Sigmoid colon (tissue), 7 donors: ENCODE data around the gene MAEA. TPM values are rescaled to one million over a fixed set of nuclear protein-coding genes. Genes with fewer than 3 reads are reported as not detected.
"Not testable (repeated sequence)": the region's sequence is repeated elsewhere in the genome, so short reads cannot be mapped to it uniquely, and the experiment has no call there.

Experiments used
- DNase-seq: peaks from one replicate; pipeline ENCODE4 v3.0.0-alpha.2; 2019
- H3K27ac ChIP-seq, 4 donors: fragments of 200-600 bp; sonication (generic); one replicate each; pipeline ENCODE4 v1.5.1; 2016 to 2019; ENCODE audit warnings: mild to moderate bottlenecking in 1 of 4
- H3K27me3 ChIP-seq, 3 donors: fragments of 200-600 bp; sonication (generic); one replicate each; pipeline ENCODE4 v1.5.1; 2019; ENCODE audit warnings: mild to moderate bottlenecking in 1 of 3
- H3K36me3 ChIP-seq, 4 donors: fragments of 200-600 bp; sonication (generic); one replicate each; pipeline ENCODE4 v1.5.1; 2016 to 2019
- H3K4me1 ChIP-seq, 4 donors: fragments of 200-600 bp; sonication (generic); one replicate each; pipeline ENCODE4 v1.5.1; 2017 to 2019
- H3K4me3 ChIP-seq, 4 donors: fragments of 200-600 bp; sonication (generic); one replicate each; pipeline ENCODE4 v1.5.1; 2017 to 2019; ENCODE audit warnings: mild to moderate bottlenecking in 2 of 4, moderate library complexity in 1 of 4
- H3K9me3 ChIP-seq, 4 donors: fragments of 200-600 bp in 3 of 4; sonication (generic) in 3 of 4; one replicate each; pipeline versions ENCODE4 v1.5.1 to v1.6.1; 2013 to 2019
- EP300 ChIP-seq, 4 donors: sonication (generic); formaldehyde crosslinking; IDR thresholded peaks; one replicate each; pipeline ENCODE4 v1.6.1; 2017; ENCODE audit warnings: antibody characterized with exemption in 4 of 4
- POLR2A ChIP-seq, 2 donors: fragments of 450-650 bp; IDR thresholded peaks; one replicate each; pipeline ENCODE4 v1.6.1; 2016; ENCODE audit warnings: antibody characterized with exemption in 2 of 2, mild to moderate bottlenecking in 2 of 2, moderate library complexity in 2 of 2
- POLR2AphosphoS5 ChIP-seq, 4 donors: sonication (generic); formaldehyde crosslinking; IDR thresholded peaks; one replicate each; pipeline ENCODE4 v1.6.1; 2017; ENCODE audit warnings: antibody characterized with exemption in 4 of 4
- WGBS, 2 donors: extraction: QIAGEN DNeasy Blood & Tissue Kit; methylation state at CpG; one replicate each; pipeline ENCODE4 v1.1.7; 2013; 5-methylcytosine and 5-hydroxymethylcytosine counted together
- intact Hi-C: fragments of 100-400 bp; cut with DNase I; formaldehyde crosslinking; loops from one replicate; pipeline ENCODE4 v1.15.1; 2023
- polyA plus RNA-seq, 3 donors: library from polyadenylated mRNA; stranded (reverse); fragments of 200-250 nt; gene quantifications; one replicate each; pipeline ENCODE4 v1.2.3, GENCODE V29; 2013
- total RNA-seq, 4 donors: library from RNA; depleted of rRNA; stranded (reverse); fragments of >200 nt; gene quantifications; one replicate each; pipeline ENCODE4 v1.1.0, GENCODE V29; 2016
- TF ChIP-seq, protein P1 (sequence below), 4 experiments: fragments of 450-650 bp in 3 of 4; fragments of 200-600 bp in 1 of 4; IDR thresholded peaks; one replicate each; pipeline ENCODE4 v1.5.1; 2016 to 2019; ENCODE audit warnings: antibody characterized with exemption in 4 of 4, mild to moderate bottlenecking in 3 of 4, moderate library complexity in 2 of 4
- donor health status: healthy with polysubstance abuse.
- donor health status: Bipolar disorder and iron deficiency.
- donor health status: healthy.

The MAEA gene
- total and polyA plus RNA-seq, 7 donors = 44.2 to 89.8 (median 53.0) TPM

DNA sequence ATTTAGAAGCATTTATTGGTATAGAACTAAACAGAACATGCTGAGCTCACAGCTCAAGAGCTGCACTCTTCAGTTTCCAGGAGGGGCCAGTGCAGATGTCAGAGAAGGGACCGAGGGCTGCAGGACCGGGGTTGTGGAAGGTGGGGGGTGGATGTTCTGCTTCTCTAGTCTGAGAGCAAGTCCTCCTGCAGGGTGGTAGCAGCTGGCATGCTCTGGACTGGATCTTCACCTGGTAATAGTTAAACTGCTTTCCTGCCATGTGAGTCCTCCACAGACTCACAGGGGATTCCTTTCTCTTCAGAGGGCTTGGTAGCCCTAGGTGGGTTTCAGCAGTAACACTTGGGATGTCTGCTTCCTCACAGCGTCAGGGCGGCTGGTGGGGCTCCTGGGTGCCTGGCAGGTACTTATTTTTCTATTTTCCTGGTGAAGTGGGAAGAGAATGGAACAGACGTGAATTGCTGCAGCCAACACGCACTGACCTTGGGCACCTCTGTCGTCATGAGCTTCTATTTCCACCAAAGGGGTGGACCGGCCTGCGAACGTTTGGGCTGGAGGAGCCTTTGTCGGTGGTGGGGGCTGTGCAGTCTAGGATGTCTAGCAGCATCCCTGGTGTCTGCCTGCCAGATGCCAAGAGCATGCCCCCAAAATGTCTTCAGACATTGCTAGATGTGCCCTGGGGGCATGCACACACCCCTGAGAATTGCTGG lies 2.5 kb downstream of the MAEA start:
- H3K4me3 ChIP-seq = no peak overlapping the region
- DNase-seq = no peak
- TF ChIP-seq, protein P1, sequence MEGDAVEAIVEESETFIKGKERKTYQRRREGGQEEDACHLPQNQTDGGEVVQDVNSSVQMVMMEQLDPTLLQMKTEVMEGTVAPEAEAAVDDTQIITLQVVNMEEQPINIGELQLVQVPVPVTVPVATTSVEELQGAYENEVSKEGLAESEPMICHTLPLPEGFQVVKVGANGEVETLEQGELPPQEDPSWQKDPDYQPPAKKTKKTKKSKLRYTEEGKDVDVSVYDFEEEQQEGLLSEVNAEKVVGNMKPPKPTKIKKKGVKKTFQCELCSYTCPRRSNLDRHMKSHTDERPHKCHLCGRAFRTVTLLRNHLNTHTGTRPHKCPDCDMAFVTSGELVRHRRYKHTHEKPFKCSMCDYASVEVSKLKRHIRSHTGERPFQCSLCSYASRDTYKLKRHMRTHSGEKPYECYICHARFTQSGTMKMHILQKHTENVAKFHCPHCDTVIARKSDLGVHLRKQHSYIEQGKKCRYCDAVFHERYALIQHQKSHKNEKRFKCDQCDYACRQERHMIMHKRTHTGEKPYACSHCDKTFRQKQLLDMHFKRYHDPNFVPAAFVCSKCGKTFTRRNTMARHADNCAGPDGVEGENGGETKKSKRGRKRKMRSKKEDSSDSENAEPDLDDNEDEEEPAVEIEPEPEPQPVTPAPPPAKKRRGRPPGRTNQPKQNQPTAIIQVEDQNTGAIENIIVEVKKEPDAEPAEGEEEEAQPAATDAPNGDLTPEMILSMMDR (IDR thresholded peaks at IDR 0.05) = no peak
- TF ChIP-seq EP300 (IDR thresholded peaks at IDR 0.05) (no peak), POLR2A (IDR thresholded peaks at IDR 0.05) (no peak), POLR2AphosphoS5 (IDR thresholded peaks at IDR 0.05) (no peak)
- H3K9me3 ChIP-seq = no peaks in the 10 kb centered on the region
- 79 to 86% methylated on average over 11 of the region's 11 CpGs for WGBS, 2 donors
- intact Hi-C loops = no loop called here
- no peak overlapping the region for H3K27ac ChIP-seq
- no peaks in the 10 kb centered on the region for H3K27me3 ChIP-seq
- H3K36me3 ChIP-seq = peaks cover 0 to 8% (median 3%) of the 10 kb centered on the region in 4 donors
- peaks cover 0 to 58% (median 51%) of the 10 kb centered on the region in 4 donors for H3K4me1 ChIP-seq

DNA sequence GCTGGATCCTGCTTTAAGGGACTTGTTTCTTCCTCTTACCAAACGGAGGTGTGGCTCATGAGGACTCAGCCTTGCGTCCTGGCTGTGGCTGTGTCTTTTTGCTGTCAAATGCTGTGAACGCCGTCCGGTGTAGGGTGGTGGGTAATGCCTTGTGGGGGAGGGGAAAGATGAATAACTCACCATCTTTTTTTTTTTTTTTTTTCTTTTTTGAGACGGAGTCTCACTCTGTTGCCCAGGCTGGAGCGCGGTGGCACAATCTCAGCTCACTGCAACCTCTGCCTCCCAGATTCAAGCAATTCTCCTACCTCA lies 3.0 kb downstream of the MAEA start:
- Histone ChIP-seq H3K4me1 (peaks cover 0 to 58% (median 51%) of the 10 kb centered on the region in 4 donors), H3K36me3 (peaks cover 0 to 13% (median 4%) of the 10 kb centered on the region in 4 donors)
- H3K9me3 ChIP-seq, intact Hi-C loops, DNase-seq, H3K4me3 ChIP-seq, H3K27me3 ChIP-seq, H3K27ac ChIP-seq: not testable (repeated sequence)
- 88 to 91% methylated on average over 8 of the region's 8 CpGs for WGBS, 2 donors

DNA sequence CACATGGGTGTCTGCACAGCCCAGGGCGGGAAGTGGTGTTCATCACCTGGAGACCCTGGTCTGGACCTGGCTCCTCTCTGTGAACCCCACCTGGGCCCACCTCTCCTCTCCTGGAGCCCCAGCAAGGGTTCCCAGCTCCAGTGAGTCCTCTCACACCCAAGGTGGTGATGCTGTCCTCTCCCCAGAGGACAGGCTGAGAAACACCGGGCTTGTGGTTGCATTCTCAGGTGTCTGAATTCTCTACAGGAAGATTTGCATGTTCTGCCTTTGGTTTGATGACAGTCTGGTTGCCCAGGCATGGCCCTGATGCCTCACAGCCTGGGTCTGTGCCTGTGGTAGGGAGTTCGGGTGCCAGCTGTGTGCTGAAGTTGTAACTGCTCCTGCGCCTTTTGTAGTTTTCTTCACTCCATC lies 3.8 kb downstream of the MAEA start:
- Histone ChIP-seq H3K27me3 (no peaks in the 10 kb centered on the region), H3K9me3 (no peaks in the 10 kb centered on the region), H3K36me3 (peaks cover 0 to 22% (median 6%) of the 10 kb centered on the region in 4 donors), H3K4me1 (peaks cover 0 to 57% (median 50%) of the 10 kb centered on the region in 4 donors), H3K4me3 (no peak overlapping the region), H3K27ac (no peak overlapping the region)
- no peak for TF ChIP-seq EP300 (IDR thresholded peaks at IDR 0.05)
- no peak for TF ChIP-seq POLR2AphosphoS5 (IDR thresholded peaks at IDR 0.05)
- TF ChIP-seq, protein P1 (IDR thresholded peaks at IDR 0.05) = no peak
- TF ChIP-seq POLR2A (IDR thresholded peaks at IDR 0.05) = no peak
- no peak for DNase-seq
- intact Hi-C loops = no loop called here
- 86 to 91% methylated on average over 4 of the region's 4 CpGs for WGBS, 2 donors

DNA sequence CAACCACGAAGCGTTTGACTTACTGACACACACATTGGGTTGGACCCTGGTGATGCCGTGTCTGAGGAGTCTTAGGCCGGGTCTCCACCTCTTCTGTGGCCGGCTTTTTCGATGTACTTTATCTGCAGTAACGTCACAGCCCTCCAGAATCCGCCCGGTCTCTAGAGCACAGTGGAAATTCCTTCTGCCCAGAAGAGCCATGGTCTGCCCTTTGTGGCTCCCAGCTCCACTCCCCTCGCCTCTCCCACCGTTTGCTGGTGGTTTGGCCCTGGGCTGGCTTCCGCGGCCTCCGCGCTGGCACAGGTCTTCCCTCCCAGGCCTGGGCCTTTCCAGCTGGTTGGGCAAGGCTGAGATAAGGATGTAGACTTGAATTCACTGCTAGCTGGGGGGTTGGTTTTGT lies 4.3 kb downstream of the MAEA start:
- intact Hi-C loops = no loop called here
- Histone ChIP-seq H3K36me3 (peaks cover 0 to 26% (median 6%) of the 10 kb centered on the region in 4 donors), H3K4me3 (no peak overlapping the region), H3K27me3 (no peaks in the 10 kb centered on the region), H3K27ac (no peak overlapping the region), H3K4me1 (peaks cover 0 to 52% (median 45%) of the 10 kb centered on the region in 4 donors), H3K9me3 (no peaks in the 10 kb centered on the region)
- TF ChIP-seq POLR2A (IDR thresholded peaks at IDR 0.05) (no peak), POLR2AphosphoS5 (IDR thresholded peaks at IDR 0.05) (no peak), EP300 (IDR thresholded peaks at IDR 0.05) (no peak)
- TF ChIP-seq, protein P1 (IDR thresholded peaks at IDR 0.05) = no peak
- DNase-seq = peak; percentile 41
- WGBS, 2 donors = 87 to 88% methylated on average over 15 of the region's 15 CpGs

DNA sequence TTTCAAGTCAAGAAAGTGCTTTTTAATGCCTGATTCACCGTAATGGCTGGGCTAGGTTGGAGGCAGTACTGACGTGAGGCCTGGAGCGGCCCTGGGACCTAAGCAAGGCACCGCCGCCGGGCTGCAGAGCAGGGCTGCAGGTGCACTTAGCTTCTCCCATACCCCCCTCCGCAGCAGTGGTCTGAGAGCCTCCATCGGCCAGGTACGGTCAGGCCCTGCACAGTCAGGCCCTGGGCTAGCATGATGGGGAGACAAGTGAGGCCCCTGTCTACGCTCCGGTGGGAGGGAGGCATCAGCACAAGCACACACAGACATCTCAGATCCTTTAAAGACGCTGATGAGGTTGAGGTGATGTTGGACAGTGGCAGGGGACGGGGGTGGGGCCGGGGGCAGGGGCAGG lies 4.7 kb downstream of the MAEA start:
- WGBS, 2 donors = 91 to 92% methylated on average over 14 of the region's 14 CpGs
- peaks cover 0 to 31% (median 6%) of the 10 kb centered on the region in 4 donors for H3K36me3 ChIP-seq
- H3K27me3 ChIP-seq = no peaks in the 10 kb centered on the region
- H3K4me1 ChIP-seq = peaks cover 0 to 49% (median 43%) of the 10 kb centered on the region in 4 donors
- intact Hi-C loops = no loop called here
- H3K4me3 ChIP-seq = no peak overlapping the region
- no peaks in the 10 kb centered on the region for H3K9me3 ChIP-seq
- H3K27ac ChIP-seq = no peak overlapping the region
- TF ChIP-seq POLR2A (IDR thresholded peaks at IDR 0.05) (no peak), POLR2AphosphoS5 (IDR thresholded peaks at IDR 0.05) (no peak), EP300 (IDR thresholded peaks at IDR 0.05) (no peak)
- TF ChIP-seq, protein P1 (IDR thresholded peaks at IDR 0.05) = no peak
- peak; percentile 32 for DNase-seq
